Measurements from ENCODE around the gene GSK3A.

Gene GSK3A

DNA sequence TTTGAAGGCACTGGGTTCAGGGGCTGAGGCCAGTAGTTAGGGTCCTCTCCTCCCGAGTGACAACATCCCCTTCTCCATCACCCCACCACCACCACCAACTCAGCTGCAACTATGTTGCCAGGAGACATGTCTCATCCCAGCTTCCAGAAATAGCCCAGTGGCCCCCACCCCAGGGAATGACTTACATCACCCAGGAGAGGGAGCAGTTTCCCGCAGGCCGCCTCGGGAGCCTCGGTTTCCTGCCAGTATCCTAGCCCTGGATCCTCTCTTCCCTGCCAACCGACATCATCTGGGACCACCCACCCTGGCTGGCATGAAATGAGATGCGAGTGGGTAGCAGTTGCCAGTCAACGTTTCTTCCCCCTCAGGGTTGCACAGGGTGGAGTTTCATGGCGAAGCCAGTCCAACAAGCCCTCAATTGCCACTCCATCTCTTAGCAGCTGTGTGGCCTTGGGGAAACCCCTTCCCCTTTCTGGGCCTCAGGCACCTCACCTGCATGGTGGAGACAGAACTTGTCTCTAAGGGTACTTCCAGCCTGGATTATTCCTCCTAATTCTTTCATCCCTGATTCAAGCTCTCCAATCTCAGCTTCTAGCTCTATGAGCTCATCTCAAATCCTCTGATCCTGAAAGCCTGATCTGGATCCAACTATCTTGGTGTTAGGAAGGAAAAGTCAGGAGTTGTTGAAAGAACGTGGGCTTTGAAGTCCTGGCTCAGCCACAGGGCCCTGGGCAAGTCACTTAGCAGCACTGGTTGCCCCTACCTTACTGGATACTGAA lies 3.9 kb upstream of the GSK3A start:
- Histone ChIP-seq H2BK120ac (ENCODE audit: low read depth, low read length) (no peak overlapping the region), H3K4ac (ENCODE audit: low read depth, low read length) (no peak overlapping the region), H3K4me3 (ENCODE audit: low read length) (no peak overlapping the region), H3K79me2 (ENCODE audit: control insufficient read depth, insufficient read depth, low read length) (peaks cover 15% of the 10 kb centered on the region), H3K9ac (ENCODE audit: low read length) (no peak overlapping the region), H2BK5ac (ENCODE audit: low read length) (no peak overlapping the region), H3K36me3 (ENCODE audit: control insufficient read depth, insufficient read depth, low read length) (peaks cover 8% of the 10 kb centered on the region), H3K27ac (ENCODE audit: low read depth, low read length) (no peak overlapping the region), H3K27me3 (ENCODE audit: insufficient read depth, low read length, poor library complexity) (no peaks in the 10 kb centered on the region), H2AK5ac (ENCODE audit: low read length) (no peak overlapping the region), H3K56ac (ENCODE audit: low read length) (peak overlapping the region; percentile 22), H2BK15ac (replicated peaks; ENCODE audit: low read depth) (no peak overlapping the region), H3K18ac (ENCODE audit: low read length) (no peak overlapping the region), H3K79me1 (ENCODE audit: low read length) (peaks cover 18% of the 10 kb centered on the region), H4K5ac (ENCODE audit: low read length) (no peak overlapping the region), H3K23ac (ENCODE audit: low read length) (no peak overlapping the region), H3K4me1 (ENCODE audit: control insufficient read depth, low read depth, low read length) (no peaks in the 10 kb centered on the region), H4K8ac (ENCODE audit: low read depth, low read length) (no peak overlapping the region), H3K4me2 (ENCODE audit: low read length) (no peak overlapping the region)
- DNase-seq = peak; percentile 82
- WGBS (ENCODE audit: extremely low coverage, insufficient coverage, low lambda C conversion rate) = no CpG with 5 or more reads among the region's 10 CpGs

DNA sequence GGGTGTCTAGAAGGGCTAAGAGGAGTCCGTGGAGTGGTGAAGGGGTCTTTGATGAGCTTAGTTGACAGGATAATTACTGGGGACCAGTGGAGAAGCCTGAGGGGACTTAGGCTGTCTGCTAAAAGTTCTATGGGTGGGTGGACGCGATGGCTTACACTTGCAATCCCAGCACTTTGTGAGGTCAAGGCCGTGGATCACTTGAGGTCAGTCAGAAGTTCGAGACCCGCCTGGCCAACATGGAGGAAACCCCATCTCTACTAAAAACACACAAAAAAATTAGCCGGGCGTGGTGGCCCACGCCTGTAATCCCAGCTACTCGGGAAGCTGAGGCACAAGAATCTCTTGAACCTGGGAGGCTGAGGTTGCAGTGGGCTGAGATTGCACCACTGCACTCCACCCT lies 2.8 kb upstream of the GSK3A start:
- Histone ChIP-seq H3K23ac (ENCODE audit: low read length) (no peak overlapping the region), H3K27me3 (ENCODE audit: insufficient read depth, low read length, poor library complexity) (no peaks in the 10 kb centered on the region), H3K4me3 (ENCODE audit: low read length) (no peak overlapping the region), H3K56ac (ENCODE audit: low read length) (peak overlapping the region; percentile 49), H3K4ac (ENCODE audit: low read depth, low read length) (no peak overlapping the region), H2BK120ac (ENCODE audit: low read depth, low read length) (no peak overlapping the region), H3K79me2 (ENCODE audit: control insufficient read depth, insufficient read depth, low read length) (peaks cover 14% of the 10 kb centered on the region), H3K9ac (ENCODE audit: low read length) (peak overlapping the region; percentile 28), H3K18ac (ENCODE audit: low read length) (no peak overlapping the region), H3K27ac (ENCODE audit: low read depth, low read length) (no peak overlapping the region), H2AK5ac (ENCODE audit: low read length) (no peak overlapping the region), H2BK15ac (replicated peaks; ENCODE audit: low read depth) (no peak overlapping the region), H3K36me3 (ENCODE audit: control insufficient read depth, insufficient read depth, low read length) (peaks cover 8% of the 10 kb centered on the region), H4K8ac (ENCODE audit: low read depth, low read length) (no peak overlapping the region), H2BK5ac (ENCODE audit: low read length) (no peak overlapping the region), H3K79me1 (ENCODE audit: low read length) (peaks cover 18% of the 10 kb centered on the region), H4K5ac (ENCODE audit: low read length) (no peak overlapping the region), H3K4me1 (ENCODE audit: control insufficient read depth, low read depth, low read length) (no peaks in the 10 kb centered on the region), H3K4me2 (ENCODE audit: low read length) (no peak overlapping the region)
- WGBS (ENCODE audit: extremely low coverage, insufficient coverage, low lambda C conversion rate) = no CpG with 5 or more reads among the region's 10 CpGs
- no peak for DNase-seq

DNA sequence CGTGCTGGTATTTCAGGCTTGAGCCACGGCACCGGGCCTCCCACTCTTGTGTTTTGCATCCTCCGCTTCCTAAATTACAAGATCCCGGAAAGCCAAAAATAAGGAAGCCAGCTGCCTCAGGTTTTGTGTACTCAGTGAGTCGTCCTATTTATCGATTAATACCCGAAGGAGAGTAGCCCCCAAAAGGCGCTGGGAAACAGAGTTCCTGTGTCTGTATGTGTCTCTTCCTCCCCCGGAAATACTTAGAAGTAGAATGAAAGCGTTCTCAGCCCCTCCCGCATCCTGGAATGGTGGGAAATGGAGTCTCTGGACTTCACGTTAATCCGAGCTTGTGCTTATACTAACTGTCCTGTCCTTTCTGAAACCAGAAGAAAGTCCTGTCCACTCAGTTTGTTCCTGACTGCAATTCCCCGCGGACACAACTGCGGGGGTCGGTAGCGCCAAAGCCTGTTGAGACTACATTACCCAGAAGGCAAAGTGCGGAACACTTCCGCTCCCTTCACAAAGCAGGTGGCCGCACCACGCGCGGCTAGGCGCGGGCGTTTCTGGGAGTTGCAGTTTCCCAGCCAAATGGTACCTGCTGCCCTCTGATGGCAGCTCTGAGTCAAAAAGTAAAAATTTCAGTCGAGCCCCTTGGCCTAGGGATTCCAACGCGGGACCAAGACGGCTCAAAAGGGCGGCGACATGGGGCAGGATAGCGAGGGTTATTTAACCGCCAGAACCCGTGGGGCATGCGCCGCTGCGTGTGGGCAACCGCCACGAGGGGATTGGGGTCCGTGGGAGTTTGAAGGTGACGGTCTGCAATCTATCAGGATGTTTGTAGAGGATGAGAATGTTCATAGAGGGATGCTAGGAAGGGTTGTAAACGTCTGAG lies 2.2 kb upstream of the GSK3A start:
- Histone ChIP-seq H3K27ac (ENCODE audit: low read depth, low read length) (no peak overlapping the region), H3K4ac (ENCODE audit: low read depth, low read length) (peak overlapping the region; percentile 26), H3K18ac (ENCODE audit: low read length) (peak overlapping the region; percentile 19), H3K4me2 (ENCODE audit: low read length) (peak overlapping the region; percentile 70), H4K5ac (ENCODE audit: low read length) (no peak overlapping the region), H2BK15ac (replicated peaks; ENCODE audit: low read depth) (no peak overlapping the region), H2AK5ac (ENCODE audit: low read length) (no peak overlapping the region), H3K27me3 (ENCODE audit: insufficient read depth, low read length, poor library complexity) (no peaks in the 10 kb centered on the region), H3K9ac (ENCODE audit: low read length) (peak overlapping the region; percentile 66), H3K23ac (ENCODE audit: low read length) (no peak overlapping the region), H3K56ac (ENCODE audit: low read length) (peak overlapping the region; percentile 71), H4K8ac (ENCODE audit: low read depth, low read length) (no peak overlapping the region), H2BK5ac (ENCODE audit: low read length) (no peak overlapping the region), H3K79me1 (ENCODE audit: low read length) (peaks cover 17% of the 10 kb centered on the region), H3K4me3 (ENCODE audit: low read length) (peak overlapping the region; percentile 5), H2BK120ac (ENCODE audit: low read depth, low read length) (no peak overlapping the region), H3K79me2 (ENCODE audit: control insufficient read depth, insufficient read depth, low read length) (peaks cover 12% of the 10 kb centered on the region), H3K36me3 (ENCODE audit: control insufficient read depth, insufficient read depth, low read length) (peaks cover 4% of the 10 kb centered on the region), H3K4me1 (ENCODE audit: control insufficient read depth, low read depth, low read length) (no peaks in the 10 kb centered on the region)
- whole genome bisulfite sequencing (ENCODE audit: extremely low coverage, insufficient coverage, low lambda C conversion rate) = no CpG with 5 or more reads among the region's 45 CpGs
- DNase-seq = peak; percentile 98

DNA sequence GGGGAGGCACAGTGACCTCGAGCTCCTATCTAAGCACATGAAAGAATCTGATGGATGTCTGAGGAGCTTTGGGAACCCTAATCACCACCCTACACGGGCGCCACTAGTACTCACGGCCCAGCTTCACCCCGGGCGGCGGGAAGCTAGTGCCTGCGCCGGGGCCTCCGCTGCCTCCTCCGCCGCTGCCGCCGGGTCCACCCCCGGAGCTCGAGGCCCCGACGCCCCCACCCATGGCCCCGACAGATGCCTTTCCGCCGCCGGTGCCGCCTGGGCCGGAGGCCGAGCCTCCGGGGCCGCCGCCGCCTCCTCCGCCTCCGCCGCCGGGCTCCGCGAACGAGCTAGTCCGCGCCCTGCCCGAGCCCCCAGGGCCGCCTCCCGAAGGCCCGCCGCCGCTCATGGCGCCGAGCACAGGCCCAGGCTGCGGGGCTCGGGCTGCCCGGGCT lies 312 bp downstream of the GSK3A start:
- Histone ChIP-seq H3K79me2 (ENCODE audit: control insufficient read depth, insufficient read depth, low read length) (peaks cover 12% of the 10 kb centered on the region), H3K4me3 (ENCODE audit: low read length) (peak overlapping the region; percentile 88), H2BK5ac (ENCODE audit: low read length) (no peak overlapping the region), H2AK5ac (ENCODE audit: low read length) (peak overlapping the region; percentile 22), H4K8ac (ENCODE audit: low read depth, low read length) (no peak overlapping the region), H3K9ac (ENCODE audit: low read length) (peak overlapping the region; percentile 95), H3K4me2 (ENCODE audit: low read length) (peak overlapping the region; percentile 47), H2BK15ac (replicated peaks; ENCODE audit: low read depth) (no peak overlapping the region), H3K56ac (ENCODE audit: low read length) (peak overlapping the region; percentile 93), H2BK120ac (ENCODE audit: low read depth, low read length) (peak overlapping the region; percentile 61), H3K27ac (ENCODE audit: low read depth, low read length) (peak overlapping the region; percentile 37), H3K36me3 (ENCODE audit: control insufficient read depth, insufficient read depth, low read length) (peaks cover 2% of the 10 kb centered on the region), H3K79me1 (ENCODE audit: low read length) (peaks cover 20% of the 10 kb centered on the region), H3K4me1 (ENCODE audit: control insufficient read depth, low read depth, low read length) (no peaks in the 10 kb centered on the region), H3K23ac (ENCODE audit: low read length) (no peak overlapping the region), H3K18ac (ENCODE audit: low read length) (peak overlapping the region; percentile 96), H3K4ac (ENCODE audit: low read depth, low read length) (peak overlapping the region; percentile 74), H4K5ac (ENCODE audit: low read length) (no peak overlapping the region), H3K27me3 (ENCODE audit: insufficient read depth, low read length, poor library complexity) (no peaks in the 10 kb centered on the region)
- WGBS (ENCODE audit: extremely low coverage, insufficient coverage, low lambda C conversion rate) = no CpG with 5 or more reads among the region's 49 CpGs
- DNase-seq = no peak

DNA sequence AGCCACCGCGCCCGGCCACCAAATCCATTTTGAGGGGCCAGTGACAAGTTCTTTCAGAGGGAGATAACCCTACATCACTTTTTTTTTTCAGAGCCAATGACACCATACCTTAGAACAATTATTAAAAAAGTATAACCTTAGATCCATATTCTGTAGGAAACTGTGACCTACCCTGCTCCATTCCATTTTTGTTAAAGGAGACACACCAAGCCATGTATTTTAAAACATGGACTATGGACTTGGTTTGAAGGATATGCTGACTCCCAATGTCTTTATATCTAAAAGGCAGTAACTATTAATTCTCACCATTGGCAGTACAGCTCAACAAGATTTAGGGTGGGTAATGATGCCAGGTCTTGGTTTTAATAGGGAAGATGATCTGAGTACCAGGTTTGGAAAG lies 1.1 kb downstream of the GSK3A start:
- no peak overlapping the region for H3K27ac ChIP-seq (ENCODE audit: low read depth, low read length)
- H2AK5ac ChIP-seq (ENCODE audit: low read length) = no peak overlapping the region
- no peak for DNase-seq

More for the DNA sequence above, 1.1 kb downstream of the GSK3A start:
- H4K5ac ChIP-seq (ENCODE audit: low read length) = no peak overlapping the region
- H3K4me3 ChIP-seq (ENCODE audit: low read length) = peak overlapping the region; percentile 88
- H3K79me2 ChIP-seq (ENCODE audit: control insufficient read depth, insufficient read depth, low read length) = peaks cover 12% of the 10 kb centered on the region
- H3K23ac ChIP-seq (ENCODE audit: low read length) = no peak overlapping the region
- peak overlapping the region; percentile 47 for H3K4me2 ChIP-seq (ENCODE audit: low read length)
- H2BK5ac ChIP-seq (ENCODE audit: low read length) = no peak overlapping the region
- peak overlapping the region; percentile 93 for H3K56ac ChIP-seq (ENCODE audit: low read length)
- H3K79me1 ChIP-seq (ENCODE audit: low read length) = peaks cover 20% of the 10 kb centered on the region
- peak overlapping the region; percentile 95 for H3K9ac ChIP-seq (ENCODE audit: low read length)
- H2BK120ac ChIP-seq (ENCODE audit: low read depth, low read length) = no peak overlapping the region
- H3K4ac ChIP-seq (ENCODE audit: low read depth, low read length) = no peak overlapping the region
- no peaks in the 10 kb centered on the region for H3K27me3 ChIP-seq (ENCODE audit: insufficient read depth, low read length, poor library complexity)
- no peak overlapping the region for H3K18ac ChIP-seq (ENCODE audit: low read length)
- no CpG with 5 or more reads among the region's 3 CpGs for WGBS (ENCODE audit: extremely low coverage, insufficient coverage, low lambda C conversion rate)
- no peak overlapping the region for H4K8ac ChIP-seq (ENCODE audit: low read depth, low read length)
- no peaks in the 10 kb centered on the region for H3K4me1 ChIP-seq (ENCODE audit: control insufficient read depth, low read depth, low read length)
- H2BK15ac ChIP-seq (replicated peaks; ENCODE audit: low read depth) = no peak overlapping the region
- peaks cover under 1% of the 10 kb centered on the region for H3K36me3 ChIP-seq (ENCODE audit: control insufficient read depth, insufficient read depth, low read length)
